SK-N-SH (cell line): ENCODE measurements around the gene ADAMTS14. TPM values are rescaled to one million over a fixed set of nuclear protein-coding genes. Genes with fewer than 3 reads are reported as not detected.

Experiments
- CTCF ChIA-PET: fragments of 300-600, 350-600 bp; formaldehyde crosslinking; extraction: SDS; loops from one replicate; lab custom pipeline; 2021; lab: Yijun Ruan, JAX
- POLR2A ChIA-PET: fragments of 350-600 bp; sonication (Branson Sonifier 250); formaldehyde crosslinking; extraction: SDS; loops from one replicate; lab custom pipeline; 2020; ENCODE audit warnings: antibody characterized with exemption, inconsistent platforms; lab: Yijun Ruan, JAX
- DNase-seq: peaks from one replicate; pipeline ENCODE4 v3.0.0; 2012
- H2AFZ ChIP-seq: fragments of 200-600 bp; sonication (generic); 2 replicates; pipeline ENCODE4 v1.8.1; 2016; ENCODE audit warnings: antibody characterized with exemption, mild to moderate bottlenecking, low read depth
- H3F3A ChIP-seq: fragments of 200-600 bp; sonication (generic); replicated peaks from 2 replicates; pipeline ENCODE3; 2016; ENCODE audit warnings: antibody characterized with exemption, mild to moderate bottlenecking; ENCODE audit not compliant: insufficient read depth
- H3K27ac ChIP-seq, 2 experiments: fragments of 200-500 bp in 1 of 2; fragments of 200-600 bp in 1 of 2; sonication (Bioruptor generic) in 1 of 2; sonication (generic), shearing (Covaris generic) in 1 of 2; 2 replicates each; pipeline versions ENCODE4 v1.5.1 to v1.6.1; 2014 to 2016; ENCODE audit warnings: low read depth in 2 of 2, inconsistent platforms in 1 of 2, low read length in 1 of 2, mild to moderate bottlenecking in 1 of 2, mixed read lengths in 1 of 2
- H3K27me3 ChIP-seq: fragments of 200-600 bp; sonication (generic), shearing (Covaris generic); 2 replicates; pipeline ENCODE4 v1.6.1; 2016; ENCODE audit warnings: mixed run types; ENCODE audit not compliant: insufficient read depth
- H3K36me3 ChIP-seq, 2 experiments: fragments of 200-500 bp in 1 of 2; fragments of 200-600 bp in 1 of 2; sonication (Bioruptor generic) in 1 of 2; sonication (generic) in 1 of 2; replicated peaks in 1 of 2; 2 replicates each; pipeline versions ENCODE3 to v1.5.1; 2014 to 2016; ENCODE audit warnings: low read length in 1 of 2, mild to moderate bottlenecking in 1 of 2; ENCODE audit not compliant: insufficient read depth in 2 of 2, control insufficient read depth in 1 of 2
- H3K4me1 ChIP-seq, 2 experiments: fragments of 200-500 bp in 1 of 2; fragments of 200-600 bp in 1 of 2; sonication (Bioruptor generic) in 1 of 2; sonication (generic), shearing (Covaris generic) in 1 of 2; 2 replicates each; pipeline versions ENCODE4 v1.5.1 to v1.6.1; 2014 to 2016; ENCODE audit warnings: low read depth in 1 of 2, low read length in 1 of 2, mixed run types in 1 of 2; ENCODE audit not compliant: insufficient read depth in 2 of 2, control insufficient read depth in 1 of 2
- H3K4me2 ChIP-seq: fragments of 200-600 bp; sonication (generic), shearing (Covaris generic); 2 replicates; pipeline ENCODE4 v1.6.1; 2017; ENCODE audit warnings: mixed run types
- H3K4me3 ChIP-seq, 2 experiments: fragments of 200-500 bp in 1 of 2; fragments of 200-600 bp in 1 of 2; sonication (Bioruptor generic) in 1 of 2; sonication (generic), shearing (Covaris generic) in 1 of 2; 2 replicates each; pipeline versions ENCODE4 v1.5.1 to v1.8.1; 2014 to 2016; ENCODE audit warnings: low read depth in 2 of 2, inconsistent platforms in 1 of 2, low read length in 1 of 2, mild to moderate bottlenecking in 1 of 2, mixed read lengths in 1 of 2, moderate library complexity in 1 of 2
- H3K79me2 ChIP-seq: fragments of 200-600 bp; sonication (generic); 2 replicates; pipeline ENCODE4 v1.8.1; 2017; ENCODE audit warnings: mild to moderate bottlenecking; ENCODE audit not compliant: insufficient read depth
- H3K9ac ChIP-seq: fragments of 200-600 bp; sonication (generic); 2 replicates; pipeline ENCODE4 v1.6.1; 2017; ENCODE audit warnings: mixed run types
- H3K9me2 ChIP-seq: fragments of 200-600 bp; sonication (generic); 2 replicates; pipeline ENCODE4 v1.6.1; 2017; ENCODE audit warnings: mixed run types
- H3K9me3 ChIP-seq: fragments of 200-600 bp; sonication (generic); 2 replicates; pipeline ENCODE4 v1.6.1; 2017; ENCODE audit warnings: mixed run types, mild to moderate bottlenecking, moderate library complexity
- H4K20me1 ChIP-seq: fragments of 200-600 bp; sonication (generic); 2 replicates; pipeline ENCODE4 v1.6.1; 2017; ENCODE audit warnings: mild to moderate bottlenecking, mixed run types; ENCODE audit not compliant: insufficient read depth
- CHD2 ChIP-seq: fragments of 150-350 bp; IDR thresholded peaks from 2 replicates; pipeline ENCODE4 v1.6.1; 2018; ENCODE audit warnings: low read length; ENCODE audit not compliant: partially characterized antibody
- ELF1 ChIP-seq: IDR thresholded peaks from 2 replicates; pipeline ENCODE4 v1.4.0; 2012
- EZH2phosphoT487 ChIP-seq: fragments of 200-600 bp; sonication (generic); IDR thresholded peaks from 2 replicates; pipeline ENCODE4 v1.6.1; 2017; ENCODE audit warnings: low read depth, mixed run types, mild to moderate bottlenecking, antibody characterized with exemption, moderate library complexity, borderline replicate concordance
- FOSL2 ChIP-seq: IDR thresholded peaks from 2 replicates; pipeline ENCODE4 v1.4.0; 2012; ENCODE audit warnings: low read depth, mild to moderate bottlenecking, moderate library complexity, borderline replicate concordance
- FOXM1 ChIP-seq: IDR thresholded peaks from 2 replicates; pipeline ENCODE4 v1.4.0; 2012; ENCODE audit warnings: low read depth, mild to moderate bottlenecking
- GABPA ChIP-seq: IDR thresholded peaks from 2 replicates; pipeline ENCODE4 v1.4.0; 2012; ENCODE audit warnings: low read depth, mild to moderate bottlenecking
- GATA2 ChIP-seq: sonication (generic); formaldehyde crosslinking; IDR thresholded peaks from 2 replicates; pipeline ENCODE4 v1.5.0; 2020; ENCODE audit warnings: mild to moderate bottlenecking, missing genetic modification reagents
- IRF3 ChIP-seq: fragments of 150-350 bp; IDR thresholded peaks from 2 replicates; pipeline ENCODE4 v1.6.1; 2016; ENCODE audit warnings: mild to moderate bottlenecking, low read depth, low read length
- JUND ChIP-seq: IDR thresholded peaks from 2 replicates; pipeline ENCODE4 v1.4.0; 2012
- MAX ChIP-seq: IDR thresholded peaks from 2 replicates; pipeline ENCODE4 v1.4.0; 2012; ENCODE audit warnings: low read depth
- PBX3 ChIP-seq: IDR thresholded peaks from 2 replicates; pipeline ENCODE4; 2012
- RCOR1 ChIP-seq: fragments of 150-350 bp; IDR thresholded peaks from 2 replicates; pipeline ENCODE4 v1.6.1; 2017; ENCODE audit warnings: antibody characterized with exemption, low read length
- RXRA ChIP-seq: IDR thresholded peaks from 2 replicates; pipeline ENCODE4 v1.4.0; 2012; ENCODE audit warnings: low read depth, mild to moderate bottlenecking, borderline replicate concordance
- SIN3A ChIP-seq: IDR thresholded peaks from 2 replicates; pipeline ENCODE4 v1.6.1; 2012; ENCODE audit warnings: low read depth, mild to moderate bottlenecking, low read length, moderate library complexity, borderline replicate concordance
- SMC3 ChIP-seq: IDR thresholded peaks from 2 replicates; pipeline ENCODE4 v1.6.1; 2012; ENCODE audit warnings: low read depth, low read length, improper control_type of control experiment
- TAF1 ChIP-seq: IDR thresholded peaks from 2 replicates; pipeline ENCODE4 v1.6.1; 2012; ENCODE audit warnings: low read depth, mild to moderate bottlenecking, low read length, moderate library complexity, borderline replicate concordance
- TEAD4 ChIP-seq: IDR thresholded peaks from 2 replicates; pipeline ENCODE4 v1.4.0; 2012; ENCODE audit warnings: mild to moderate bottlenecking, borderline replicate concordance; ENCODE audit not compliant: insufficient read depth
- USF2 ChIP-seq: fragments of 150-350 bp; IDR thresholded peaks from 2 replicates; pipeline ENCODE4 v1.6.1; 2017; ENCODE audit warnings: antibody characterized with exemption, low read length, low read depth, borderline replicate concordance
- ZBTB33 ChIP-seq: IDR thresholded peaks from 2 replicates; pipeline ENCODE4 v1.4.0; 2012; ENCODE audit warnings: low read depth, borderline replicate concordance
- WGBS: methylation state at CpG from one replicate; pipeline ENCODE4 v1.1.6; 2017; ENCODE audit warnings: low lambda C conversion rate; 5-methylcytosine and 5-hydroxymethylcytosine counted together
- polyA plus RNA-seq, 3 experiments: library from polyadenylated mRNA; depleted of rRNA; stranded (reverse); fragments of >200 nt; gene quantifications; 2 replicates each; pipeline ENCODE4 v1.2.3, GENCODE V29; 2012

ADAMTS14 gene
- polyA plus RNA-seq, 1 of the 3 experiments (the other 2 are of a cell fraction) = 1.1 TPM

- Histone ChIP-seq H3K4me1 (peaks cover 7 to 81% of the 10 kb centered on the region in 2 experiments; a peak in 2 of 4 replicates), H3F3A (no peaks in the 10 kb centered on the region), H4K20me1 (no peaks in the 10 kb centered on the region), H3K36me3 (no peaks in the 10 kb centered on the region), H3K79me2 (no peaks in the 10 kb centered on the region), H2AFZ (no peak overlapping the region), H3K9me2 (no peaks in the 10 kb centered on the region), H3K27ac (no peak overlapping the region; a peak in 1 of 4 replicates), H3K27me3 (no peaks in the 10 kb centered on the region), H3K4me3 (no peak overlapping the region), H3K4me2 (no peak overlapping the region), H3K9me3 (no peaks in the 10 kb centered on the region), H3K9ac (no peak overlapping the region)
- POLR2A ChIA-PET = interaction anchor here (1.3 kb wide), 1 partner anchor 9 kb away, joined by 4 read pairs; the partner anchor contains the start of gene ADAMTS14
- TF ChIP-seq USF2 (no peak), JUND (no peak), SIN3A (no peak), RXRA (no peak), FOXM1 (no peak), ZBTB33 (no peak), IRF3 (no peak), FOSL2 (no peak), EZH2phosphoT487 (no peak), GABPA (no peak)
- no peak for DNase-seq
- whole genome bisulfite sequencing = 79% methylated on average over 2 of the region's 2 CpGs
- CTCF ChIA-PET = interaction anchor here (1.3 to 1.5 kb wide), 2 partner anchors 120 to 121 kb away, joined by 4 read pairs; no protein-coding TSS in a partner anchor
These were observed 9.4 kb downstream of the ADAMTS14 start for GRCh38 chr10:70681731-70682005.

GRCh38 chr10:70682920-70683600, 10.8 kb downstream of the ADAMTS14 start:
- H3K36me3 ChIP-seq = no peaks in the 10 kb centered on the region
- no peaks in the 10 kb centered on the region for H3K27me3 ChIP-seq
- POLR2A ChIA-PET = no interaction called here
- CTCF ChIA-PET = interaction anchor here (0.8 to 1.3 kb wide), 2 partner anchors 10 to 75 kb away, joined by 3 to 4 read pairs; no protein-coding TSS in a partner anchor
- no peak overlapping the region for H3K4me3 ChIP-seq
- no peaks in the 10 kb centered on the region for H4K20me1 ChIP-seq
- no peak overlapping the region for H3K9ac ChIP-seq
- 79% methylated on average over 11 of the region's 20 CpGs for WGBS
- DNase-seq = no peak
- no peaks in the 10 kb centered on the region for H3K79me2 ChIP-seq
- H3K27ac ChIP-seq = peak overlapping the region in 1 of 2 experiments; percentile 64; a peak in 1 of 4 replicates
- no peaks in the 10 kb centered on the region for H3K9me3 ChIP-seq
- no peaks in the 10 kb centered on the region for H3F3A ChIP-seq
- H3K4me2 ChIP-seq = no peak overlapping the region
- H3K4me1 ChIP-seq = peaks cover 7 to 77% of the 10 kb centered on the region in 2 experiments; a peak in 2 of 4 replicates
- no peak overlapping the region for H2AFZ ChIP-seq
- no peaks in the 10 kb centered on the region for H3K9me2 ChIP-seq
- TF ChIP-seq GABPA (no peak), EZH2phosphoT487 (no peak), GATA2 (CRISPR knock-in tag) (no peak), RCOR1 (no peak), MAX (no peak), ELF1 (no peak), SMC3 (no peak), TEAD4 (no peak), CHD2 (no peak), SIN3A (no peak), TAF1 (no peak), PBX3 (no peak)
